Neural progenitor cell (in vitro differentiated cells): ENCODE results near the gene MIS18A.

Experiments
- CTCF ChIP-seq: fragments of 200-600 bp; sonication (generic); IDR thresholded peaks from 2 replicates; pipeline ENCODE4 v1.5.1; 2017; ENCODE audit warnings: antibody characterized with exemption, mild to moderate bottlenecking
- EZH2 ChIP-seq: fragments of 200-600 bp; sonication (generic); IDR thresholded peaks from 2 replicates; pipeline ENCODE4 v1.6.1; 2017; ENCODE audit warnings: antibody characterized with exemption, mild to moderate bottlenecking, moderate library complexity
- EZH2phosphoT487 ChIP-seq: fragments of 200-600 bp; sonication (generic); IDR thresholded peaks from 2 replicates; pipeline ENCODE4 v1.6.1; 2017; ENCODE audit warnings: antibody characterized with exemption

- no peak for TF ChIP-seq CTCF
- no peak for TF ChIP-seq EZH2phosphoT487
- TF ChIP-seq EZH2, result no peak
Observed at GRCh38 chr21:32278103-32278502, 746 bp downstream of the MIS18A start.
